K562 (cell line): ENCODE measurements around the gene NAA80. TPM values are rescaled to one million over a fixed set of nuclear protein-coding genes. Genes with fewer than 3 reads are reported as not detected.

Experiments used
- ATAC-seq: fragments of 200-7000 bp; cut with Tn5 transposase; 3 replicates; pipeline ENCODE4 v1.9.1; 2020; ENCODE audit warnings: moderate library complexity
- BruUV-seq: library from RNA; stranded (reverse); fragments of 400-500 nt; replicated peaks from 2 replicates; lab custom pipeline; 2021; lab: Mats Ljungman, UMichigan
- CTCF ChIA-PET: fragments of 300-600 bp; formaldehyde crosslinking; extraction: SDS; loops from one replicate; lab custom pipeline; 2021; ENCODE audit warnings: low intra/inter-chr PET ratio; lab: Yijun Ruan, JAX
- POLR2A ChIA-PET: fragments of 300-600, 350-650 bp; sonication (Branson Sonifier 250); formaldehyde crosslinking; extraction: SDS; loops from one replicate; lab custom pipeline; 2021; ENCODE audit warnings: antibody characterized with exemption, inconsistent platforms; lab: Yijun Ruan, JAX
- DNase-seq, 4 experiments: peaks; one replicate each; pipeline versions ENCODE4 v3.0.0 to v3.0.0-alpha.2; 2011 to 2018; ENCODE audit warnings: low spot score in 3 of 4, mixed read lengths in 3 of 4; ENCODE audit errors: extremely low read depth in 1 of 4
- FAIRE-seq: peaks from 2 replicates; lab custom pipeline; 2011; peaks lifted over from hg19 to GRCh38; lab: Jason Lieb, UNC
- H2AFZ ChIP-seq: 2 replicates; pipeline ENCODE4 v1.6.0; 2011; ENCODE audit warnings: low read depth, low read length, control low read depth, inconsistent platforms
- H3K27ac ChIP-seq: fragments of 200-600 bp; 3 replicates; pipeline ENCODE4 v1.8.0; 2011; ENCODE audit warnings: low read depth, mild to moderate bottlenecking, control low read depth, inconsistent platforms, low read length, moderate library complexity, mixed read lengths; ENCODE audit errors: extremely low read depth
- H3K27me3 ChIP-seq, 2 experiments: fragments of 300-600 bp in 1 of 2; 2 replicates in 1 of 2; 3 replicates in 1 of 2; pipeline versions ENCODE4 v1.6.0 to v1.8.0; 2011; ENCODE audit warnings: inconsistent platforms in 2 of 2, low read length in 2 of 2, mild to moderate bottlenecking in 1 of 2, mixed read lengths in 1 of 2, moderate library complexity in 1 of 2; ENCODE audit not compliant: control insufficient read depth in 2 of 2, insufficient read depth in 2 of 2
- H3K36me3 ChIP-seq: fragments of 300-600 bp; 3 replicates; pipeline ENCODE4 v1.8.0; 2011; ENCODE audit warnings: mild to moderate bottlenecking, low read length, inconsistent platforms; ENCODE audit not compliant: control insufficient read depth, insufficient read depth
- H3K4me1 ChIP-seq, 2 experiments: fragments of 200-600 bp in 1 of 2; replicated peaks in 1 of 2; 2 replicates in 1 of 2; 3 replicates in 1 of 2; pipeline versions ENCODE4 v1.5.1 to v1.8.0; 2011; ENCODE audit warnings: inconsistent platforms in 2 of 2, low read length in 2 of 2, mild to moderate bottlenecking in 1 of 2, mixed read lengths in 1 of 2, moderate library complexity in 1 of 2; ENCODE audit not compliant: control insufficient read depth in 2 of 2, insufficient read depth in 2 of 2
- H3K4me2 ChIP-seq: 2 replicates; pipeline ENCODE4 v1.6.1; 2011; ENCODE audit warnings: low read length, control low read depth, inconsistent platforms, mixed read lengths; ENCODE audit not compliant: insufficient read depth
- H3K4me3 ChIP-seq: fragments of 200-600 bp; sonication (generic), shearing (Covaris generic); 2 replicates; pipeline ENCODE4 v1.5.1; 2016; ENCODE audit warnings: control low read depth, inconsistent platforms
- H3K79me2 ChIP-seq: fragments of 200-600 bp; 3 replicates; pipeline ENCODE4 v1.8.0; 2011; ENCODE audit warnings: low read length, inconsistent platforms; ENCODE audit not compliant: control insufficient read depth, insufficient read depth
- H3K9ac ChIP-seq, 2 experiments: 2 replicates each; pipeline versions ENCODE4 v1.6.0 to v1.6.1; 2011; ENCODE audit warnings: low read depth in 2 of 2, low read length in 2 of 2, control low read depth in 1 of 2, inconsistent platforms in 1 of 2, mild to moderate bottlenecking in 1 of 2, mixed read lengths in 1 of 2; ENCODE audit not compliant: insufficient read depth in 1 of 2
- H3K9me1 ChIP-seq: one replicate; pipeline ENCODE4 v1.6.0; 2011; ENCODE audit warnings: inconsistent platforms, mild to moderate bottlenecking, low read length, moderate library complexity; ENCODE audit not compliant: control insufficient read depth, insufficient read depth
- H3K9me3 ChIP-seq: replicated peaks from 2 replicates; pipeline ENCODE4 v1.5.1; 2011; ENCODE audit warnings: low read depth, low read length, inconsistent platforms; ENCODE audit not compliant: control insufficient read depth, insufficient read depth
- H4K20me1 ChIP-seq: replicated peaks from 2 replicates; pipeline ENCODE4 v1.6.1; 2011; ENCODE audit warnings: low read length, inconsistent platforms, mixed read lengths; ENCODE audit not compliant: control insufficient read depth, insufficient read depth
- CBX8 ChIP-seq: fragments of 200-600 bp; sonication (generic); IDR thresholded peaks from 2 replicates; pipeline ENCODE4 v1.6.1; 2012; ENCODE audit warnings: borderline replicate concordance, mixed run types, low read depth, mild to moderate bottlenecking, moderate library complexity, mixed read lengths, low read length, control low read depth, inconsistent platforms; ENCODE audit not compliant: poor library complexity, severe bottlenecking; ENCODE audit errors: extremely low read depth
- CEBPB ChIP-seq: fragments of 450-650 bp; IDR thresholded peaks from 2 replicates; pipeline ENCODE4 v1.6.1; 2016; ENCODE audit warnings: missing genetic modification characterization, missing compliant biosample characterization
- FOXA1 ChIP-seq: fragments of 450-650 bp; IDR thresholded peaks from 2 replicates; pipeline ENCODE4 v1.6.1; 2016; ENCODE audit warnings: mild to moderate bottlenecking, borderline replicate concordance
- HNRNPH1 ChIP-seq: fragments of 200-400 bp; formaldehyde crosslinking; optimal IDR thresholded peaks from 2 replicates; pipeline ENCODE3; 2017; ENCODE audit warnings: low read depth, mild to moderate bottlenecking, low read length, moderate library complexity
- NRF1 ChIP-seq, 2 experiments: fragments of 450-650 bp; IDR thresholded peaks in 1 of 2; conservative IDR thresholded peaks in 1 of 2; 2 replicates each; pipeline ENCODE4 v1.6.1; 2014; ENCODE audit warnings: mild to moderate bottlenecking in 2 of 2
- POLR2G ChIP-seq: fragments of 200-400 bp; formaldehyde crosslinking; IDR thresholded peaks from 2 replicates; pipeline ENCODE4 v1.6.1; 2017; ENCODE audit warnings: low read depth, mild to moderate bottlenecking, antibody characterized with exemption, low read length, moderate library complexity
- POLR3G ChIP-seq: IDR thresholded peaks from 2 replicates; pipeline ENCODE4 v1.6.1; 2011; ENCODE audit not compliant: insufficient read length, insufficient replicate concordance; ENCODE audit errors: extremely low read depth
- PRMT5 ChIP-seq: sonication (generic); formaldehyde crosslinking; IDR thresholded peaks from 2 replicates; pipeline ENCODE4 v1.5.0; 2020; ENCODE audit warnings: missing genetic modification reagents
- RFX1 ChIP-seq: fragments of 450-650 bp; IDR thresholded peaks from 2 replicates; pipeline ENCODE4 v1.6.1; 2016; ENCODE audit warnings: mild to moderate bottlenecking, moderate library complexity
- SRSF7 ChIP-seq: fragments of 200-400 bp; formaldehyde crosslinking; optimal IDR thresholded peaks from 2 replicates; pipeline ENCODE3; 2017; ENCODE audit warnings: mild to moderate bottlenecking, low read depth, low read length
- WGBS: fragments of 100-300 bp; shearing (Covaris generic); methylation state at CpG from one replicate; pipeline ENCODE4 v1.1.6; 2016; ENCODE audit warnings: low coverage, mixed read lengths; ENCODE audit not compliant: insufficient coverage; ENCODE audit errors: missing lambda C conversion rate; 5-methylcytosine and 5-hydroxymethylcytosine counted together
- in situ Hi-C: fragments of 300-500 bp; cut with MboI; formaldehyde crosslinking; loops from 4 replicates; pipeline ENCODE4 v1.15.0; 2018; ENCODE audit warnings: inconsistent platforms, mixed read lengths
- intact Hi-C: fragments of 100-400 bp; cut with micrococcal nuclease; formaldehyde crosslinking; loops from 2 replicates; pipeline ENCODE4 v1.14.2; 2022
- polyA plus RNA-seq, 8 experiments: library from polyadenylated mRNA; depleted of rRNA in 4 of 8; stranded (reverse) in 5 of 8; unstranded in 3 of 8; fragments of >200 nt; fragmentation: Nextera tagmentation in 2 of 8; fragmentation: Illumina TruSeq in 1 of 8; extraction: Ambion mirVana in 2 of 8; extraction: Trizol in 1 of 8; gene quantifications; 2 replicates each; pipeline versions ENCODE4 v1.2.1 to v1.2.3, GENCODE V29; 2011 to 2014; ENCODE audit warnings: inconsistent platforms in 1 of 8, missing spikeins in 1 of 8
- total RNA-seq, 7 experiments: library from RNA; depleted of rRNA in 6 of 7; stranded (reverse); fragments of >200 nt in 6 of 7; fragmentation: Illumina TruSeq in 2 of 7; extraction: Trizol in 2 of 7; gene quantifications; 2 replicates each; pipeline versions ENCODE4 v1.2.1 to v1.2.3, GENCODE V29; 2011 to 2021; ENCODE audit warnings: low replicate concordance in 1 of 7
- TF ChIP-seq, protein P1 (sequence below): fragments of 450-650 bp; IDR thresholded peaks from 2 replicates; pipeline ENCODE4 v1.6.1; 2018; ENCODE audit warnings: mild to moderate bottlenecking, low read depth; ENCODE audit not compliant: partially characterized antibody
- TF ChIP-seq, protein P2 (sequence below): sonication (generic); formaldehyde crosslinking; IDR thresholded peaks from 2 replicates; pipeline ENCODE4 v1.8.1; 2023; ENCODE audit warnings: mild to moderate bottlenecking, missing genetic modification reagents
- TF ChIP-seq, protein P3 (sequence below): sonication (generic); formaldehyde crosslinking; IDR thresholded peaks from 2 replicates; pipeline ENCODE4 v1.8.0; 2022; ENCODE audit warnings: missing genetic modification reagents, mild to moderate bottlenecking, moderate library complexity, borderline replicate concordance
- TF ChIP-seq, protein P4 (sequence below): fragments of 450-650 bp; IDR thresholded peaks from 2 replicates; pipeline ENCODE4 v1.7.0; 2016; ENCODE audit warnings: borderline replicate concordance

The NAA80 gene
- total and polyA plus RNA-seq, 9 of the 15 experiments (the other 6 are each of a cell fraction or from before 2014, with no cell fraction given): 0.82 to 24.0 (median 8.6) TPM

DNA sequence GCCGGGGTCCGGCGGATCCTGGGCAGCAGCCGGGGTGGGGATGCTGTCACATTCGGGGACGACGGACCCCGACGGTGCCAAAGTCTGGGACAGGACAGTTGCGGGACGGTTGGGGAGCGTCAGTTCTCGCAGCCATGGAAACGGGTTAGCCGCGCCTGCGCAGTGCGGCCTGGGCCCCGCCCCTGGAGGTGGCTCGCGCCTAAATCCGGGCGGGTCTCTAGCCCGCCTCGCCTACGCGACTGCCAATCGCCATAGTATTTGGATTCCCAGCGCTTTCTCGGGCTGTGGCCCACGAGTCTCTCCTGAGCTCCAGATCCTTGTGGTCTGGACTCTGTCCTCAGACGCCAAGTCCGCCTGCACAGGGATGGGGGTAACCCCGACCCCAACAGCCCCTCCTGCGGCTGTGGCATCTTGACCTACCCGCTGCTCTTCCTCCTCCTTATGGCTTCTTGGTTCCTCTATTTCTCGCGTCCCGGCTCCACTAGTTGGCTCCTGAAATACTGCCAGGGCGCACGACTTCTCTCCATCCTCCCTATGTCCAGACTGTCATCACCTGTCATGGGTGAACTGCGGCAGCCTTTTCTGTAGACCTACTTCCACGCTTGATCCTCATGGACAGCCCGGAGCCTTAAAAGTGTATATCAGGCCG, 46.5 kb upstream of the NAA80 start, which contains the start of gene ZMYND10:
TSS of gene ZMYND10 (minus strand) at position 147 of the 649 bp plus-strand sequence. CDS start 153 bp downstream, outside the sequence.
- DNase-seq (peak; percentile 61 to 78 (median 69)), ATAC-seq (peak; percentile 38; the same call in 2 of the 3 replicates), FAIRE-seq (no peak)
- Histone ChIP-seq H4K20me1 (no peaks in the 10 kb centered on the region), H2AFZ (no peak within 1 kb of the TSS), H3K79me2 (peaks cover 18% of the 10 kb centered on the region; the same call in 2 of the 3 replicates), H3K4me1 (peaks cover 18 to 54% of the 10 kb centered on the region in 2 experiments; a peak in 4 of 5 replicates), H3K9ac (peak within 1 kb of the TSS in 1 of 2 experiments; percentile 79; a peak in 2 of 4 replicates), H3K4me2 (peak within 1 kb of the TSS; percentile 11; the same call in 1 of the 2 replicates), H3K27ac (no peak within 1 kb of the TSS), H3K27me3 (no peaks in the 10 kb centered on the region), H3K36me3 (peaks cover 19% of the 10 kb centered on the region; the same call in 2 of the 3 replicates), H3K9me3 (no peaks in the 10 kb centered on the region; the same call in 1 of the 2 replicates), H3K9me1 (peaks cover 3% of the 10 kb centered on the region), H3K4me3 (no peak within 1 kb of the TSS)
- no TSS peak for BruUV-seq
- in situ Hi-C loops: no loop called here
- intact Hi-C loops: loop anchor here (5.0 kb wide), 1 partner anchor 197 kb away; no protein-coding TSS in a partner anchor
- CTCF ChIA-PET: interaction anchor here (0.7 to 1.3 kb wide), 2 partner anchors 197 to 230 kb away, joined by 3 to 4 read pairs; no protein-coding TSS in a partner anchor
- POLR2A ChIA-PET: interaction anchor here (0.7 kb wide), 1 partner anchor 254 kb away, joined by 3 read pairs; no protein-coding TSS in a partner anchor
- WGBS: 55% methylated on average over 14 of the region's 45 CpGs
- no peak for TF ChIP-seq CBX8
- TF ChIP-seq, protein P1, sequence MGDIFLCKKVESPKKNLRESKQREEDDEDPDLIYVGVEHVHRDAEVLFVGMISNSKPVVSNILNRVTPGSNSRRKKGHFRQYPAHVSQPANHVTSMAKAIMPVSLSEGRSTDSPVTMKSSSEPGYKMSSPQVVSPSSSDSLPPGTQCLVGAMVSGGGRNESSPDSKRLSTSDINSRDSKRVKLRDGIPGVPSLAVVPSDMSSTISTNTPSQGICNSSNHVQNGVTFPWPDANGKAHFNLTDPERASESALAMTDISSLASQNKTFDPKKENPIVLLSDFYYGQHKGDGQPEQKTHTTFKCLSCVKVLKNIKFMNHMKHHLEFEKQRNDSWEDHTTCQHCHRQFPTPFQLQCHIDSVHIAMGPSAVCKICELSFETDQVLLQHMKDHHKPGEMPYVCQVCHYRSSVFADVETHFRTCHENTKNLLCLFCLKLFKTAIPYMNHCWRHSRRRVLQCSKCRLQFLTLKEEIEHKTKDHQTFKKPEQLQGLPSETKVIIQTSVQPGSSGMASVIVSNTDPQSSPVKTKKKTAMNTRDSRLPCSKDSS: no peak
- TF ChIP-seq, protein P2, sequence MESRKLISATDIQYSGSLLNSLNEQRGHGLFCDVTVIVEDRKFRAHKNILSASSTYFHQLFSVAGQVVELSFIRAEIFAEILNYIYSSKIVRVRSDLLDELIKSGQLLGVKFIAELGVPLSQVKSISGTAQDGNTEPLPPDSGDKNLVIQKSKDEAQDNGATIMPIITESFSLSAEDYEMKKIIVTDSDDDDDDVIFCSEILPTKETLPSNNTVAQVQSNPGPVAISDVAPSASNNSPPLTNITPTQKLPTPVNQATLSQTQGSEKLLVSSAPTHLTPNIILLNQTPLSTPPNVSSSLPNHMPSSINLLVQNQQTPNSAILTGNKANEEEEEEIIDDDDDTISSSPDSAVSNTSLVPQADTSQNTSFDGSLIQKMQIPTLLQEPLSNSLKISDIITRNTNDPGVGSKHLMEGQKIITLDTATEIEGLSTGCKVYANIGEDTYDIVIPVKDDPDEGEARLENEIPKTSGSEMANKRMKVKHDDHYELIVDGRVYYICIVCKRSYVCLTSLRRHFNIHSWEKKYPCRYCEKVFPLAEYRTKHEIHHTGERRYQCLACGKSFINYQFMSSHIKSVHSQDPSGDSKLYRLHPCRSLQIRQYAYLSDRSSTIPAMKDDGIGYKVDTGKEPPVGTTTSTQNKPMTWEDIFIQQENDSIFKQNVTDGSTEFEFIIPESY (CRISPR knock-in tag): peak; percentile 91
- TF ChIP-seq POLR2G: peak; percentile 34; the same call in 1 of the 2 replicates
- no peak for TF ChIP-seq HNRNPH1
- peak; percentile 90 to 91 for TF ChIP-seq NRF1 (conservative IDR thresholded peaks at IDR 0.05 in 1 of 2, IDR thresholded peaks at IDR 0.05 in 1 of 2)
- TF ChIP-seq, protein P3, sequence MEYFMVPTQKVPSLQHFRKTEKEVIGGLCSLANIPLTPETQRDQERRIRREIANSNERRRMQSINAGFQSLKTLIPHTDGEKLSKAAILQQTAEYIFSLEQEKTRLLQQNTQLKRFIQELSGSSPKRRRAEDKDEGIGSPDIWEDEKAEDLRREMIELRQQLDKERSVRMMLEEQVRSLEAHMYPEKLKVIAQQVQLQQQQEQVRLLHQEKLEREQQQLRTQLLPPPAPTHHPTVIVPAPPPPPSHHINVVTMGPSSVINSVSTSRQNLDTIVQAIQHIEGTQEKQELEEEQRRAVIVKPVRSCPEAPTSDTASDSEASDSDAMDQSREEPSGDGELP (CRISPR knock-in tag): no peak
- no peak for TF ChIP-seq SRSF7
- no peak for TF ChIP-seq CEBPB (tag)
- TF ChIP-seq PRMT5 (CRISPR knock-in tag): no peak
- TF ChIP-seq, protein P4, sequence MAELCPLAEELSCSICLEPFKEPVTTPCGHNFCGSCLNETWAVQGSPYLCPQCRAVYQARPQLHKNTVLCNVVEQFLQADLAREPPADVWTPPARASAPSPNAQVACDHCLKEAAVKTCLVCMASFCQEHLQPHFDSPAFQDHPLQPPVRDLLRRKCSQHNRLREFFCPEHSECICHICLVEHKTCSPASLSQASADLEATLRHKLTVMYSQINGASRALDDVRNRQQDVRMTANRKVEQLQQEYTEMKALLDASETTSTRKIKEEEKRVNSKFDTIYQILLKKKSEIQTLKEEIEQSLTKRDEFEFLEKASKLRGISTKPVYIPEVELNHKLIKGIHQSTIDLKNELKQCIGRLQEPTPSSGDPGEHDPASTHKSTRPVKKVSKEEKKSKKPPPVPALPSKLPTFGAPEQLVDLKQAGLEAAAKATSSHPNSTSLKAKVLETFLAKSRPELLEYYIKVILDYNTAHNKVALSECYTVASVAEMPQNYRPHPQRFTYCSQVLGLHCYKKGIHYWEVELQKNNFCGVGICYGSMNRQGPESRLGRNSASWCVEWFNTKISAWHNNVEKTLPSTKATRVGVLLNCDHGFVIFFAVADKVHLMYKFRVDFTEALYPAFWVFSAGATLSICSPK: no peak
- TF ChIP-seq RFX1: peak; percentile 82; the same call in 1 of the 2 replicates
- no peak for TF ChIP-seq FOXA1
- no peak for TF ChIP-seq POLR3G
